SK-N-SH (cell line): ENCODE results near the gene SEC11A.

Experiments
- CTCF ChIP-seq: fragments of 200-600 bp; sonication (generic); IDR thresholded peaks from 2 replicates; pipeline ENCODE4 v1.6.1; 2017; ENCODE audit warnings: antibody characterized with exemption, mild to moderate bottlenecking, moderate library complexity
- EZH2phosphoT487 ChIP-seq: fragments of 200-600 bp; sonication (generic); IDR thresholded peaks from 2 replicates; pipeline ENCODE4 v1.6.1; 2017; ENCODE audit warnings: low read depth, mixed run types, mild to moderate bottlenecking, antibody characterized with exemption, moderate library complexity, borderline replicate concordance

GRCh38 chr15:84668221-84668982 lies 47.5 kb downstream of the SEC11A start:
- TF ChIP-seq EZH2phosphoT487, result no peak
- no peak for TF ChIP-seq CTCF
